ENCODE measurements around the gene OGFRL1.

GRCh38 chr6:71299541-71300470 is 11.2 kb downstream of the OGFRL1 start:
- no peak for TF ChIP-seq ZFX (CRISPR knock-in tag; IDR thresholded peaks at IDR 0.05; ENCODE audit: low read depth)
- no peak for TF ChIP-seq ZNF407 (CRISPR knock-in tag; IDR thresholded peaks at IDR 0.05; ENCODE audit: not compliant biosample characterization)
- no peak for TF ChIP-seq PHF8 (CRISPR knock-in tag; IDR thresholded peaks at IDR 0.05)
- TF ChIP-seq ADNP (CRISPR knock-in tag; IDR thresholded peaks at IDR 0.05): no peak
- TF ChIP-seq NFE2 (CRISPR knock-in tag; IDR thresholded peaks at IDR 0.05): no peak
- no peak for TF ChIP-seq ZNF350 (CRISPR knock-in tag; IDR thresholded peaks at IDR 0.05; ENCODE audit: borderline replicate concordance, low read depth)
- TF ChIP-seq THRA (CRISPR knock-in tag; IDR thresholded peaks at IDR 0.05; ENCODE audit: borderline replicate concordance): no peak
- TF ChIP-seq ZFP36L1 (CRISPR knock-in tag; IDR thresholded peaks at IDR 0.05): no peak
- TF ChIP-seq EZH2 (conservative IDR thresholded peaks at IDR 0.05; ENCODE audit: low read depth, low read length): no peak
- no peak for TF ChIP-seq YY1 (IDR thresholded peaks at IDR 0.05; ENCODE audit: insufficient read depth, insufficient replicate concordance, low read depth, low read length)
- no peak for TF ChIP-seq RFX5 (IDR thresholded peaks at IDR 0.05; ENCODE audit: low read depth, low read length)

Data from HepG2 (cell line).